Measurements from ENCODE around the gene MGST3.
A peak's percentile ranks its signal among the peaks of the same experiment; 100 is the strongest.

Gene MGST3

GRCh38 chr1:165695031-165695430 lies 64.0 kb downstream of the MGST3 start:
- no peak for TF ChIP-seq TAF1 (IDR thresholded peaks at IDR 0.05; ENCODE audit: borderline replicate concordance, insufficient read depth, low read length)
- TF ChIP-seq FOXP2 (optimal IDR thresholded peaks at IDR 0.05; ENCODE audit: borderline replicate concordance, extremely low read depth, extremely low read length, insufficient read depth): no peak
- TF ChIP-seq REST (IDR thresholded peaks at IDR 0.05; ENCODE audit: insufficient read depth in 1 of 2, low read depth in 2 of 2, low read length in 2 of 2): no peak
- no peak for TF ChIP-seq SIN3A (IDR thresholded peaks at IDR 0.05; ENCODE audit: borderline replicate concordance, insufficient read depth, low read length)
- TF ChIP-seq POLR2AphosphoS5 (IDR thresholded peaks at IDR 0.05; ENCODE audit: low read depth, low read length): no peak

- no peak for TF ChIP-seq TAF1 (IDR thresholded peaks at IDR 0.05; ENCODE audit: borderline replicate concordance, insufficient read depth, low read length)
- TF ChIP-seq SIN3A (IDR thresholded peaks at IDR 0.05; ENCODE audit: borderline replicate concordance, insufficient read depth, low read length): no peak
- TF ChIP-seq FOXP2 (optimal IDR thresholded peaks at IDR 0.05; ENCODE audit: borderline replicate concordance, extremely low read depth, extremely low read length, insufficient read depth): no peak
- no peak for TF ChIP-seq POLR2AphosphoS5 (IDR thresholded peaks at IDR 0.05; ENCODE audit: low read depth, low read length)
- TF ChIP-seq REST (IDR thresholded peaks at IDR 0.05; ENCODE audit: insufficient read depth in 1 of 2, low read depth in 2 of 2, low read length in 2 of 2): no peak
Measured at GRCh38 chr1:165696625-165697100, 65.6 kb downstream of the MGST3 start.

DNA sequence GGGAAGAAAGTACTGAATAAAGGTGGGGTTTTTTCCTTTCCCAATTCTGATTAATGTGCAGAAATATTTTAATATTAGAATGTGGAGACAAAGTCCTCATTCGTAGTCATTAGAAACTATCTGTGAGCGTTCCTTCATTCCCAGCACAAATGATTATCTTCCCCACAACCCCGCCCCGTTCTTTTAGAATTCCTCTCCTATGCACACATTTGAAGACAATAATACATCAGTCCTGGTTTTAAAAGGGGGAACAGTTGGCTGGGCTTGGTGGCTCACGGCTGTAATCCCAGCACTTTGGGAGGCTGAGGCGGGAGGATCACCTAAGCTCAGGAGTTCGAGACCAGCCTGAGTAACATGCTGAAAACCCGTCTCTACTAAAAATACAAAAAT lies 66.5 kb downstream of the MGST3 start:
- no peak for TF ChIP-seq REST (IDR thresholded peaks at IDR 0.05; ENCODE audit: insufficient read depth in 1 of 2, low read depth in 2 of 2, low read length in 2 of 2)
- TF ChIP-seq TAF1 (IDR thresholded peaks at IDR 0.05; ENCODE audit: borderline replicate concordance, insufficient read depth, low read length): no peak
- TF ChIP-seq SIN3A (IDR thresholded peaks at IDR 0.05; ENCODE audit: borderline replicate concordance, insufficient read depth, low read length): no peak
- no peak for TF ChIP-seq POLR2AphosphoS5 (IDR thresholded peaks at IDR 0.05; ENCODE audit: low read depth, low read length)
- TF ChIP-seq FOXP2 (optimal IDR thresholded peaks at IDR 0.05; ENCODE audit: borderline replicate concordance, extremely low read depth, extremely low read length, insufficient read depth): no peak

DNA sequence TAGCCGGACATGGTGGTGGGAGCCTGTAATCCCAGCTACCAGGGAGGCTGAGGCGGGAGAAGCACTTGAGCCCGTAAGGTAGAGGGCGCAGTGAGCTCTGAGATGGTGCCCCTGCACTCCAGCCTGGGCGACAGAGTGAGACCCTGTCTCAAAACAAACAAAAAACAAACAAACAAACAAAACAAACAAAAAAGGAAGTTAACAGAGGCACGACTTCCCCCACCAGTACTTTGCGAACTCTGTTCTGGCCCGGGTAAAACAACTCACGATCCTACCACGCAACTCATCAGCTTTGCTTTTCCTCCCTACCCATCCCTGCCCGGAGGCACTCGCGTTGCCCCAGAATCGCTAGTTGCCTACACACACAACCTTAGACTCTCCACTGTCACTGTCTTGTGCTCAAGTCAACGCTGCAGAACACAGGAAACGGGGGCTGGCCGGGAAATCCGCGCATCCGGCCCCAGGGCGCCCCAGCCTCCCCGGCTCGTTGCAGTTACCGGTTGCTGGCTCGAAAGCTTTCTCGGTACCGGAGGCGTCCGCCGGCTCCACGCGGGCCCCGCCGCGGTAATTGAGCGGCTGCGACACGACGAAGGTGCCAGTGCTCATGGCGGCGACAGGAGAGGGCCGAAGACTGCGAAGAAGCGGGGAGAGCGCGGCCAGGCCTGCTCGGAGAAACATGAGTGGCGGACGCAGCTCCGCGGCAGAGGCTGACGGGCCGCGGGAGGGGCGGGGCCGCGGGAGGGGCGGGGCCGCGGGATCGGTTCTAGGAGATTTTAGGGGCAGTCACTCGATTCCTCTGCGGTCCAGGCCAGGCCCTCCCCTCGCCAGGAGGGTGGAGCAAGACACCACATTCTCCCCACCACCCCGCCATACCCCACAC lies 67.1 kb downstream of the MGST3 start, which contains the start of gene ALDH9A1:
Gene ALDH9A1, minus strand, starts transcription at position 682 of the 880 bp plus-strand sequence. Its CDS starts 4 bp downstream, at position 678.
- TF ChIP-seq POLR2AphosphoS5 (IDR thresholded peaks at IDR 0.05; ENCODE audit: low read depth, low read length) (peak; percentile 98), SIN3A (IDR thresholded peaks at IDR 0.05; ENCODE audit: borderline replicate concordance, insufficient read depth, low read length) (no peak), REST (IDR thresholded peaks at IDR 0.05; ENCODE audit: insufficient read depth in 1 of 2, low read depth in 2 of 2, low read length in 2 of 2) (0 out of 4 replicates have a peak, but pooled peaks of 1 of the 2 experiments have one; percentile 32), FOXP2 (optimal IDR thresholded peaks at IDR 0.05; ENCODE audit: borderline replicate concordance, extremely low read depth, extremely low read length, insufficient read depth) (peak; percentile 57), TAF1 (IDR thresholded peaks at IDR 0.05; ENCODE audit: borderline replicate concordance, insufficient read depth, low read length) (peak; percentile 78; the same call in 1 of the 2 replicates)

All from PFSK-1 (cell line).